AG04449 (cell line): ENCODE data around the gene PRRC1.

Source experiments
- CTCF ChIA-PET: fragments of 350-600 bp; formaldehyde crosslinking; extraction: SDS; loops from one replicate; lab custom pipeline; 2021; ENCODE audit warnings: antibody characterized with exemption; lab: Yijun Ruan, JAX
- POLR2A ChIA-PET: fragments of 400-600, 350-600 bp; formaldehyde crosslinking; extraction: SDS; loops from one replicate; lab custom pipeline; 2020; ENCODE audit warnings: antibody characterized with exemption, inconsistent platforms; lab: Yijun Ruan, JAX
- DNase-seq: peaks from one replicate; pipeline ENCODE4 v3.0.0-alpha.2; 2010; ENCODE audit warnings: low read depth, low spot score
- H3K4me3 ChIP-seq: 2 replicates; pipeline ENCODE4 v1.5.1; 2011; ENCODE audit warnings: low read depth, mild to moderate bottlenecking, control low read depth, low read length
- TF ChIP-seq, protein P1 (sequence below): IDR thresholded peaks from one replicate; pipeline ENCODE4 v1.5.1; 2011; ENCODE audit warnings: mild to moderate bottlenecking, moderate library complexity, low read length, control low read depth, inconsistent platforms; ENCODE audit not compliant: insufficient read depth; ENCODE audit errors: missing control alignments

Gene PRRC1

DNA sequence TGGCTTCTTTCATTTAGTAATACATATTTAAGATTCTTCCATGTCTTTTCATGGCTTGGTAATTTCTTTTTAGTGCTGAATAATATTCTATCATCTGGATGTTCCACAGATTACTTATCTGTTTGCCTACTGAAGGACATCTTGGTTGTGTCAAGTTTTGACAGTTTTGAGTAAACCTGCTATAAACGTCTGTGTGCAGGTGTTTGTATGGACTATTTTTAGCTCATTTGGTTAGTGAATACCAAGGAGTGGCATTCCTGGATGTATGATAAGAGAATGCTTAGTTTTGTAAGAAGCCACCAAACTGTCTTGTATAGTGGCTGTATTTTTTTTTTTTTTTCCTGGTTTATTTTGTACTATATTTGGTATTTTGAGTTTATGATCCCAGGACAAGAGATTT, 38.4 kb downstream of the PRRC1 start:
- no peak overlapping the region for H3K4me3 ChIP-seq
- TF ChIP-seq, protein P1, sequence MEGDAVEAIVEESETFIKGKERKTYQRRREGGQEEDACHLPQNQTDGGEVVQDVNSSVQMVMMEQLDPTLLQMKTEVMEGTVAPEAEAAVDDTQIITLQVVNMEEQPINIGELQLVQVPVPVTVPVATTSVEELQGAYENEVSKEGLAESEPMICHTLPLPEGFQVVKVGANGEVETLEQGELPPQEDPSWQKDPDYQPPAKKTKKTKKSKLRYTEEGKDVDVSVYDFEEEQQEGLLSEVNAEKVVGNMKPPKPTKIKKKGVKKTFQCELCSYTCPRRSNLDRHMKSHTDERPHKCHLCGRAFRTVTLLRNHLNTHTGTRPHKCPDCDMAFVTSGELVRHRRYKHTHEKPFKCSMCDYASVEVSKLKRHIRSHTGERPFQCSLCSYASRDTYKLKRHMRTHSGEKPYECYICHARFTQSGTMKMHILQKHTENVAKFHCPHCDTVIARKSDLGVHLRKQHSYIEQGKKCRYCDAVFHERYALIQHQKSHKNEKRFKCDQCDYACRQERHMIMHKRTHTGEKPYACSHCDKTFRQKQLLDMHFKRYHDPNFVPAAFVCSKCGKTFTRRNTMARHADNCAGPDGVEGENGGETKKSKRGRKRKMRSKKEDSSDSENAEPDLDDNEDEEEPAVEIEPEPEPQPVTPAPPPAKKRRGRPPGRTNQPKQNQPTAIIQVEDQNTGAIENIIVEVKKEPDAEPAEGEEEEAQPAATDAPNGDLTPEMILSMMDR: no peak
- CTCF ChIA-PET: interaction anchor here (0.9 kb wide), 1 partner anchor 12 kb away, joined by 4 read pairs; no protein-coding TSS in a partner anchor
- POLR2A ChIA-PET: no interaction called here
- DNase-seq: no peak

DNA sequence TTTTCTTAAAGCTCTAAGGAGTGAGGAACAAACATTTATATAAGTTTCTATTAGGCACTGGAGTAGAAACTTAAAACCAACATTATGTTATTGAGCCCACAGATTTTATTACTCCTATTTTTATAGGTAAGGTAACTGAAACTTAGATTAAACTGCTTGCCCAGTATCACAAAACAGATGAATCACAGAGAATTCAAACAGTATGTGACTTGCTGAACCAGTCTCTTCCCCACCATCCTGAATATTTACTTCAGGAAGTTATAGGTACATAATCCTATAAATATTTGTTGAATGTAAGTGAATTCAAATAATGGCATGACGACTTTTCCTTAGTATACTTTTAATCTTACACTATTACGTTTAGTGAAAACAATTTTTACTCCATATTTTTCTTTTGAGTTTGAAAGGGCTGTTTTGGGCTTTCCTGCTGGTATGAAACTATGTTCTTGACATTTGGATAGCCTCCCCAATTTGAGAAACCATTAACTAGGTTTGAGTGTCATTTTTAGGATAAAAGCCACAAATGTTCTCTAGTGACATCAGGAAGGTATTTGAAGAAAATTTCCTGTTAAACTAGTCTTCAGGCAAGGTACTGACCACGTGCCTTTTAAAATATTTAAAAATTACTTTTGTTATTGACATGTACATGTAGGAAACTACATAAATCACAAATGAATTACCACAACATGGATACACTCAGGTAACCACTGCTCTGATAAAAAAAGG, 39.3 kb downstream of the PRRC1 start:
- ChIA-PET CTCF (interaction anchor here (0.9 kb wide), 1 partner anchor 11 kb away, joined by 4 read pairs; no protein-coding TSS in a partner anchor), POLR2A (no interaction called here)

GRCh38 chr5:127558273-127558672, 40.8 kb downstream of the PRRC1 start:
- TF ChIP-seq, protein P1: no peak
- H3K4me3 ChIP-seq: no peak overlapping the region
- DNase-seq: no peak
- CTCF ChIA-PET: no interaction called here
- POLR2A ChIA-PET: no interaction called here

More for the DNA sequence above, 39.3 kb downstream of the PRRC1 start:
- H3K4me3 ChIP-seq: no peak overlapping the region
- DNase-seq: no peak
- TF ChIP-seq, protein P1: no peak

DNA sequence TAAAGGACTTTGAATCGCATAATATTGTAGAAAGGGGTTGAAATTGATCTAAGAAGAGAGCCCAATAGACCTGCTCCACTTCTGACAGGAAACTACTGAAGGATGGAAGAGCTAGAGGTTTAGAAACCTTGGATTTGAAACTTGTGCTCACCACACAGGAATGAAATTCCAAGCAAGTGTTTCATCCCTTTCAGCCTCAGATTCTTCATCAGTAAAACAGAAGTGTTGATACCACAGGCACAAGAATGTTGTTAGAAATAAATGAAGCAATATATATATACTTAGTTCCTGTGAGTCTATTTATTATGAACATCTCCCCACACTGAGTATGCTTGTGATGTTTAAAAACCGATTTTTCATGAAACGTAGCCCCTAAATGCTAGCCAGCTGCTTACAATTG, 43.8 kb downstream of the PRRC1 start:
- H3K4me3 ChIP-seq: no peak overlapping the region
- TF ChIP-seq, protein P1: no peak
- ChIA-PET POLR2A (no interaction called here), CTCF (interaction anchor here (2.0 to 4.7 kb wide), 2 partner anchors 11 to 639 kb away, joined by 6 to 68 read pairs; no protein-coding TSS in a partner anchor)
- peak; percentile 51 for DNase-seq

GRCh38 chr5:127562252-127562651, 44.8 kb downstream of the PRRC1 start:
- DNase-seq: no peak
- no peak overlapping the region for H3K4me3 ChIP-seq
- CTCF ChIA-PET: interaction anchor here (2.4 to 4.7 kb wide), 3 partner anchors 347 to 638 kb away, joined by 6 to 68 read pairs (median 8); no protein-coding TSS in a partner anchor
- TF ChIP-seq, protein P1: no peak
- POLR2A ChIA-PET: no interaction called here

GRCh38 chr5:127563136-127563535, 45.7 kb downstream of the PRRC1 start:
- CTCF ChIA-PET: interaction anchor here (0.8 to 4.7 kb wide), 8 partner anchors 11 to 705 kb away, joined by 3 to 68 read pairs (median 6); no protein-coding TSS in a partner anchor

More at GRCh38 chr5:127563136-127563535, 45.7 kb downstream of the PRRC1 start:
- POLR2A ChIA-PET: interaction anchor here (1.0 kb wide), 1 partner anchor 10 kb away, joined by 3 read pairs; no protein-coding TSS in a partner anchor
- DNase-seq: no peak
- no peak overlapping the region for H3K4me3 ChIP-seq
- TF ChIP-seq, protein P1: no peak
